OCI-M2 (cell line): ENCODE data around the gene ANAPC13.
A peak's percentile ranks its signal among the peaks of the same experiment; 100 is the strongest.

Source experiments
- DNase-seq: peaks from one replicate; lab custom pipeline; 2025; ENCODE audit not compliant: unreplicated experiment; lab: John Stamatoyannopoulos, UW

ANAPC13 gene

GRCh38 chr3:134485718-134486576 lies at the start of gene ANAPC13, which contains the start of gene CEP63:
TSS of gene ANAPC13 (minus strand) at chr3:134485985. CDS start at chr3:134482904, 3,081 bp downstream.
TSS of gene CEP63 (plus strand) at chr3:134486057. CDS start at chr3:134495321, 9,264 bp downstream.
- DNase-seq, result peak; percentile 81

GRCh38 chr3:134535186-134535970 lies 49.6 kb upstream of the ANAPC13 start:
- DNase-seq, result no peak

- no peak for DNase-seq
Measured at GRCh38 chr3:134533493-134533892, 47.7 kb upstream of the ANAPC13 start.

- no peak for DNase-seq
Measured at GRCh38 chr3:134527538-134528186, 41.9 kb upstream of the ANAPC13 start.

GRCh38 chr3:134527037-134527436 lies 41.3 kb upstream of the ANAPC13 start:
- no peak for DNase-seq

- DNase-seq, result no peak
Measured at GRCh38 chr3:134526319-134526718, 40.5 kb upstream of the ANAPC13 start.

GRCh38 chr3:134525293-134525692 lies 39.5 kb upstream of the ANAPC13 start:
- DNase-seq, result no peak

- DNase-seq, result no peak
Measured at GRCh38 chr3:134522541-134522940, 36.8 kb upstream of the ANAPC13 start.

GRCh38 chr3:134517791-134518190 lies 32.0 kb upstream of the ANAPC13 start:
- DNase-seq, result no peak

GRCh38 chr3:134516905-134517304 lies 31.1 kb upstream of the ANAPC13 start:
- no peak for DNase-seq

- no peak for DNase-seq
Measured at GRCh38 chr3:134511500-134511899, 25.7 kb upstream of the ANAPC13 start.

GRCh38 chr3:134505485-134505884 lies 19.7 kb upstream of the ANAPC13 start:
- DNase-seq, result no peak

- DNase-seq, result no peak
Measured at GRCh38 chr3:134504132-134504531, 18.3 kb upstream of the ANAPC13 start.

- no peak for DNase-seq
Measured at GRCh38 chr3:134503266-134503665, 17.5 kb upstream of the ANAPC13 start.

- DNase-seq, result no peak
Measured at GRCh38 chr3:134496471-134497071, 10.8 kb upstream of the ANAPC13 start.

GRCh38 chr3:134495980-134496379 lies 10.2 kb upstream of the ANAPC13 start:
- no peak for DNase-seq

GRCh38 chr3:134494495-134494894 lies 8.7 kb upstream of the ANAPC13 start:
- DNase-seq, result no peak

- no peak for DNase-seq
Measured at GRCh38 chr3:134487406-134487805, 1.6 kb upstream of the ANAPC13 start.

GRCh38 chr3:134486577-134487041 lies 824 bp upstream of the ANAPC13 start:
- no peak for DNase-seq

- DNase-seq, result no peak
Measured at GRCh38 chr3:134485075-134485717, 589 bp downstream of the ANAPC13 start.
